ENCODE data around the gene ANKRD10. TPM values are rescaled to one million over a fixed set of nuclear protein-coding genes. Genes with fewer than 3 reads are reported as not detected.

ANKRD10 gene
- total RNA-seq, 1 experiment from 2014 or later, result 219 TPM

- POLR2A ChIA-PET, result no interaction called here
- CTCF ChIA-PET, result interaction anchor here (0.6 to 2.1 kb wide), 6 partner anchors 49 to 300 kb away, joined by 3 to 5 read pairs (median 3); no protein-coding TSS in a partner anchor
- no peaks in the 10 kb centered on the region for H3K36me3 Mint-ChIP-seq
- no peak for DNase-seq (ENCODE audit: low spot score)
- peaks cover 4% of the 10 kb centered on the region for H3K4me1 Mint-ChIP-seq
- TF ChIP-seq RORB (CRISPR knock-in tag; IDR thresholded peaks at IDR 0.05) (no peak), CREM (CRISPR knock-in tag; IDR thresholded peaks at IDR 0.05) (no peak), JUN (CRISPR knock-in tag; IDR thresholded peaks at IDR 0.05) (no peak), ZNF138 (CRISPR knock-in tag; conservative IDR thresholded peaks at IDR 0.05) (no peak), SMAD3 (CRISPR knock-in tag; IDR thresholded peaks at IDR 0.05; ENCODE audit: borderline replicate concordance) (no peak), TP53 (CRISPR knock-in tag; IDR thresholded peaks at IDR 0.05) (no peak), ZNF121 (CRISPR knock-in tag; IDR thresholded peaks at IDR 0.05) (no peak), ZNF512 (CRISPR knock-in tag; IDR thresholded peaks at IDR 0.05; ENCODE audit: borderline replicate concordance) (no peak)
- TF ChIP-seq, protein P1, sequence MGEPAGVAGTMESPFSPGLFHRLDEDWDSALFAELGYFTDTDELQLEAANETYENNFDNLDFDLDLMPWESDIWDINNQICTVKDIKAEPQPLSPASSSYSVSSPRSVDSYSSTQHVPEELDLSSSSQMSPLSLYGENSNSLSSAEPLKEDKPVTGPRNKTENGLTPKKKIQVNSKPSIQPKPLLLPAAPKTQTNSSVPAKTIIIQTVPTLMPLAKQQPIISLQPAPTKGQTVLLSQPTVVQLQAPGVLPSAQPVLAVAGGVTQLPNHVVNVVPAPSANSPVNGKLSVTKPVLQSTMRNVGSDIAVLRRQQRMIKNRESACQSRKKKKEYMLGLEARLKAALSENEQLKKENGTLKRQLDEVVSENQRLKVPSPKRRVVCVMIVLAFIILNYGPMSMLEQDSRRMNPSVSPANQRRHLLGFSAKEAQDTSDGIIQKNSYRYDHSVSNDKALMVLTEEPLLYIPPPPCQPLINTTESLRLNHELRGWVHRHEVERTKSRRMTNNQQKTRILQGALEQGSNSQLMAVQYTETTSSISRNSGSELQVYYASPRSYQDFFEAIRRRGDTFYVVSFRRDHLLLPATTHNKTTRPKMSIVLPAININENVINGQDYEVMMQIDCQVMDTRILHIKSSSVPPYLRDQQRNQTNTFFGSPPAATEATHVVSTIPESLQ (CRISPR knock-in tag; IDR thresholded peaks at IDR 0.05), result no peak
- TF ChIP-seq, protein P2, sequence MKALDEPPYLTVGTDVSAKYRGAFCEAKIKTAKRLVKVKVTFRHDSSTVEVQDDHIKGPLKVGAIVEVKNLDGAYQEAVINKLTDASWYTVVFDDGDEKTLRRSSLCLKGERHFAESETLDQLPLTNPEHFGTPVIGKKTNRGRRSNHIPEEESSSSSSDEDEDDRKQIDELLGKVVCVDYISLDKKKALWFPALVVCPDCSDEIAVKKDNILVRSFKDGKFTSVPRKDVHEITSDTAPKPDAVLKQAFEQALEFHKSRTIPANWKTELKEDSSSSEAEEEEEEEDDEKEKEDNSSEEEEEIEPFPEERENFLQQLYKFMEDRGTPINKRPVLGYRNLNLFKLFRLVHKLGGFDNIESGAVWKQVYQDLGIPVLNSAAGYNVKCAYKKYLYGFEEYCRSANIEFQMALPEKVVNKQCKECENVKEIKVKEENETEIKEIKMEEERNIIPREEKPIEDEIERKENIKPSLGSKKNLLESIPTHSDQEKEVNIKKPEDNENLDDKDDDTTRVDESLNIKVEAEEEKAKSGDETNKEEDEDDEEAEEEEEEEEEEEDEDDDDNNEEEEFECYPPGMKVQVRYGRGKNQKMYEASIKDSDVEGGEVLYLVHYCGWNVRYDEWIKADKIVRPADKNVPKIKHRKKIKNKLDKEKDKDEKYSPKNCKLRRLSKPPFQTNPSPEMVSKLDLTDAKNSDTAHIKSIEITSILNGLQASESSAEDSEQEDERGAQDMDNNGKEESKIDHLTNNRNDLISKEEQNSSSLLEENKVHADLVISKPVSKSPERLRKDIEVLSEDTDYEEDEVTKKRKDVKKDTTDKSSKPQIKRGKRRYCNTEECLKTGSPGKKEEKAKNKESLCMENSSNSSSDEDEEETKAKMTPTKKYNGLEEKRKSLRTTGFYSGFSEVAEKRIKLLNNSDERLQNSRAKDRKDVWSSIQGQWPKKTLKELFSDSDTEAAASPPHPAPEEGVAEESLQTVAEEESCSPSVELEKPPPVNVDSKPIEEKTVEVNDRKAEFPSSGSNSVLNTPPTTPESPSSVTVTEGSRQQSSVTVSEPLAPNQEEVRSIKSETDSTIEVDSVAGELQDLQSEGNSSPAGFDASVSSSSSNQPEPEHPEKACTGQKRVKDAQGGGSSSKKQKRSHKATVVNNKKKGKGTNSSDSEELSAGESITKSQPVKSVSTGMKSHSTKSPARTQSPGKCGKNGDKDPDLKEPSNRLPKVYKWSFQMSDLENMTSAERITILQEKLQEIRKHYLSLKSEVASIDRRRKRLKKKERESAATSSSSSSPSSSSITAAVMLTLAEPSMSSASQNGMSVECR (CRISPR knock-in tag; IDR thresholded peaks at IDR 0.05; ENCODE audit: borderline replicate concordance), result no peak
- TF ChIP-seq, protein P3, sequence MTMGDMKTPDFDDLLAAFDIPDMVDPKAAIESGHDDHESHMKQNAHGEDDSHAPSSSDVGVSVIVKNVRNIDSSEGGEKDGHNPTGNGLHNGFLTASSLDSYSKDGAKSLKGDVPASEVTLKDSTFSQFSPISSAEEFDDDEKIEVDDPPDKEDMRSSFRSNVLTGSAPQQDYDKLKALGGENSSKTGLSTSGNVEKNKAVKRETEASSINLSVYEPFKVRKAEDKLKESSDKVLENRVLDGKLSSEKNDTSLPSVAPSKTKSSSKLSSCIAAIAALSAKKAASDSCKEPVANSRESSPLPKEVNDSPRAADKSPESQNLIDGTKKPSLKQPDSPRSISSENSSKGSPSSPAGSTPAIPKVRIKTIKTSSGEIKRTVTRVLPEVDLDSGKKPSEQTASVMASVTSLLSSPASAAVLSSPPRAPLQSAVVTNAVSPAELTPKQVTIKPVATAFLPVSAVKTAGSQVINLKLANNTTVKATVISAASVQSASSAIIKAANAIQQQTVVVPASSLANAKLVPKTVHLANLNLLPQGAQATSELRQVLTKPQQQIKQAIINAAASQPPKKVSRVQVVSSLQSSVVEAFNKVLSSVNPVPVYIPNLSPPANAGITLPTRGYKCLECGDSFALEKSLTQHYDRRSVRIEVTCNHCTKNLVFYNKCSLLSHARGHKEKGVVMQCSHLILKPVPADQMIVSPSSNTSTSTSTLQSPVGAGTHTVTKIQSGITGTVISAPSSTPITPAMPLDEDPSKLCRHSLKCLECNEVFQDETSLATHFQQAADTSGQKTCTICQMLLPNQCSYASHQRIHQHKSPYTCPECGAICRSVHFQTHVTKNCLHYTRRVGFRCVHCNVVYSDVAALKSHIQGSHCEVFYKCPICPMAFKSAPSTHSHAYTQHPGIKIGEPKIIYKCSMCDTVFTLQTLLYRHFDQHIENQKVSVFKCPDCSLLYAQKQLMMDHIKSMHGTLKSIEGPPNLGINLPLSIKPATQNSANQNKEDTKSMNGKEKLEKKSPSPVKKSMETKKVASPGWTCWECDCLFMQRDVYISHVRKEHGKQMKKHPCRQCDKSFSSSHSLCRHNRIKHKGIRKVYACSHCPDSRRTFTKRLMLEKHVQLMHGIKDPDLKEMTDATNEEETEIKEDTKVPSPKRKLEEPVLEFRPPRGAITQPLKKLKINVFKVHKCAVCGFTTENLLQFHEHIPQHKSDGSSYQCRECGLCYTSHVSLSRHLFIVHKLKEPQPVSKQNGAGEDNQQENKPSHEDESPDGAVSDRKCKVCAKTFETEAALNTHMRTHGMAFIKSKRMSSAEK (CRISPR knock-in tag; IDR thresholded peaks at IDR 0.05; ENCODE audit: borderline replicate concordance), result no peak
- TF ChIP-seq, protein P4, sequence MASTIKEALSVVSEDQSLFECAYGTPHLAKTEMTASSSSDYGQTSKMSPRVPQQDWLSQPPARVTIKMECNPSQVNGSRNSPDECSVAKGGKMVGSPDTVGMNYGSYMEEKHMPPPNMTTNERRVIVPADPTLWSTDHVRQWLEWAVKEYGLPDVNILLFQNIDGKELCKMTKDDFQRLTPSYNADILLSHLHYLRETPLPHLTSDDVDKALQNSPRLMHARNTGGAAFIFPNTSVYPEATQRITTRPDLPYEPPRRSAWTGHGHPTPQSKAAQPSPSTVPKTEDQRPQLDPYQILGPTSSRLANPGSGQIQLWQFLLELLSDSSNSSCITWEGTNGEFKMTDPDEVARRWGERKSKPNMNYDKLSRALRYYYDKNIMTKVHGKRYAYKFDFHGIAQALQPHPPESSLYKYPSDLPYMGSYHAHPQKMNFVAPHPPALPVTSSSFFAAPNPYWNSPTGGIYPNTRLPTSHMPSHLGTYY (CRISPR knock-in tag; IDR thresholded peaks at IDR 0.05), result no peak
- no peak overlapping the region for H3K27ac Mint-ChIP-seq
- H3K4me3 Mint-ChIP-seq, result no peak overlapping the region
- ATAC-seq, result no peak
- H3K9me3 Mint-ChIP-seq, result no peaks in the 10 kb centered on the region
- H3K27me3 Mint-ChIP-seq (ENCODE audit: low read depth), result no peaks in the 10 kb centered on the region
Observed at GRCh38 chr13:110944968-110945927, 30.4 kb upstream of the ANKRD10 start.
